Pancreas (tissue), 10 donors: Measurements from ENCODE around the gene TAF8. TPM values are rescaled to one million over a fixed set of nuclear protein-coding genes. Genes with fewer than 3 reads are reported as not detected.

Experiments
- ATAC-seq, 4 donors: fragments of 200-7000 bp; cut with Tn5 transposase; one replicate each; pipeline versions ENCODE4 v1.8.0 to v1.9.1; 2020; ENCODE audit warnings: mild to moderate bottlenecking in 4 of 4, moderate library complexity in 4 of 4
- DNase-seq, 6 donors: peaks; one replicate each; pipeline ENCODE4 v3.0.0-alpha.2; 2020
- FAIRE-seq: peaks from 2 replicates; lab custom pipeline; 2012; peaks lifted over from hg19 to GRCh38; lab: Jason Lieb, UNC
- H3K27ac ChIP-seq, 4 donors: fragments of 200-600 bp; sonication (generic); 1 replicate in 3 of 4; 2 replicates in 1 of 4; pipeline versions ENCODE4 v1.5.0 to v1.8.0; 2020
- H3K27me3 ChIP-seq, 4 donors: fragments of 200-600 bp; one replicate each; pipeline ENCODE4 v1.8.0; 2021
- H3K36me3 ChIP-seq, 3 donors: fragments of 200-600 bp; sonication (generic) in 1 of 3; one replicate each; pipeline versions ENCODE4 v1.5.0 to v1.8.0; 2020 to 2021
- H3K4me1 ChIP-seq, 3 donors: fragments of 200-600 bp; one replicate each; pipeline ENCODE4 v1.8.0; 2021
- H3K4me3 ChIP-seq, 4 donors: fragments of 200-600 bp; sonication (generic) in 2 of 4; one replicate each; pipeline versions ENCODE4 v1.5.0 to v1.8.0; 2020 to 2021
- H3K9me3 ChIP-seq, 4 donors: fragments of 200-600 bp; one replicate each; pipeline ENCODE4 v1.8.0; 2021
- WGBS, 2 donors: extraction: QIAGEN DNeasy Blood & Tissue Kit; methylation state at CpG; one replicate each; pipeline ENCODE4 v1.1.7; 2013; 5-methylcytosine and 5-hydroxymethylcytosine counted together
- intact Hi-C, 3 donors: fragments of 100-400 bp; cut with DNase I; formaldehyde crosslinking; loops; one replicate each; pipeline versions ENCODE4 v1.11.1 to v1.14.2; 2022
- polyA plus RNA-seq, 2 donors: library from polyadenylated mRNA; stranded (reverse); fragments of 200-250 nt; gene quantifications; one replicate each; pipeline ENCODE4 v1.2.3, GENCODE V29; 2013
- total RNA-seq, 6 donors: library from RNA; stranded (reverse); fragmentation: NEBNext Ultra II Directional in 4 of 6; extraction: Animal tissue kit (Norgen Biotek cat#: 25700) in 4 of 6; gene quantifications; one replicate each; pipeline versions ENCODE4 v1.2.1 to v1.2.4, GENCODE V29; 2021 to 2023
- TF ChIP-seq, protein P1 (sequence below), 4 donors: fragments of 200-600 bp; sonication (generic) in 3 of 4; IDR thresholded peaks; one replicate each; pipeline versions ENCODE4 v1.5.0 to v1.8.0; 2021; ENCODE audit warnings: antibody characterized with exemption in 4 of 4
- donor health status: healthy with polysubstance abuse.
- donor health status: DM: no; HTN: no; CAD: no; lungs with moderate emphysema.
- donor health status: DM: no; HTN: no; CAD: no.
- donor health status: control.
- donor health status: control.
- donor health status: Bipolar disorder and iron deficiency.
- donor health status: DM: yes; HTN: yes; CAD: no.
- donor health status: DM: no; HTN: no; CAD: no.
- donor health status: DM: no; HTN: no; CAD: no.
- donor health status: DM: yes; HTN: yes; CAD: no.

The TAF8 gene
- total and polyA plus RNA-seq, 8 donors, result 4.8 to 16.8 (median 8.4) TPM

DNA sequence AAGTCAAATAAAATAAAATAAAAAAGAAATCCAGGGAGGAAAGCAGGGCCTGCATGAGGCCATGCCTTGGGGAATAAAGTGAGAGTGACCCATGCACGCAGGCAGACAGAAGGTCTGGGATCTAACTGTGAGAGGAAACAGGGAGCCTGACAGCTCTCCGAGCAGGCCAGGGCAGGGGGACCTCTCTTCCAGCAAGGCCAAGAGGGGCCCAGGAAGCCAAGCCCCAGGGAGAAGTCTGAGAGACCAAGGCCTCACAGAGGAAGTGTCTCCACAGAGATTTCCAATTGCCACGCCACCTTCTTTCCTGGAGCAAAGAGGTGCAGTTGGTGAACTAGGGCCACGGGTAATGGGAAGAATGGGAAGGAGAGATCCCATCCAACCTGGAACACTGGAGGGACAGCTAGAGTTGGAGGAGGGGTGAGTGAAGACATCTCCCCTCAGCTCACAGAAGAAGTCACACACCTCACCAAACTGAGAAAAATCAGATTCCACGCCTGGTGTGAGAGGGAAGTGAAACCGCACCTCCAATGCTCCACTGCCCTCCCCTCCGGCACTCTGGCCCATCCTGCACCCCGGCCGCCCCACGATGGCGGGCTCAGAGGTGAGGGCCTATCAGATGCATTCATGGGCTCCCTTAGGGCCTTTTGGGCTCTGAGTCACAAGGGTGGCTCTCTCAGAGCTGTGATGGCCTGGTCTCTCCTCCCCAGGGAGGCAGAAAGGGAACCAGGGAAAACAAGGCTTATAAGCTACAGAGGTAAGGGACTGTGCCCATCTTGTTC lies 25.1 kb upstream of the TAF8 start:
- ATAC-seq (no peak), FAIRE-seq (no peak)
- intact Hi-C loops, result no loop called here

DNA sequence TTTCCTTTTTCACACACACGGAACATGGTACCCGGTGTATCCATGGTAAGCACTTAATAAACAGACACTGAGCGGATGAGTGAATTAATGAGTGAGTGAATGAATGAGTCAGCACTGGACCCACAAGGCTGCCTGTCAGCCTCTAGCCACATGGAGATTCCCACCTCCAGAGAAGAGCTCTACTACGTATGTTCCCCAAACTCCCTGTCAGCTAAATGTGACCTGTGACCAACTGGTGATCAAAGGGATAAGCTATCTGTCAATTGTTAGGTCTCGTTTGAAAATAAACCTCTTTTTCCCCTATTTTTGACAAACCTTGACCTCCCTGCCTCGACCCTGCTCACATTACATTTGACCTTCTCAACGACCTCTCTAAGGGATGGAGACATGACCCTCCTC lies 24.5 kb upstream of the TAF8 start:
- H3K27me3 ChIP-seq, result no peaks in the 10 kb centered on the region
- no peak overlapping the region for H3K4me3 ChIP-seq
- DNase-seq (no peak), ATAC-seq (no peak), FAIRE-seq (no peak)
- intact Hi-C loops, result no loop called here
- no peak overlapping the region for H3K27ac ChIP-seq
- 74 to 77% methylated on average over 7 of the region's 7 CpGs for WGBS, 2 donors
- no peaks in the 10 kb centered on the region for H3K9me3 ChIP-seq
- H3K4me1 ChIP-seq, result no peaks in the 10 kb centered on the region
- no peaks in the 10 kb centered on the region for H3K36me3 ChIP-seq
- TF ChIP-seq, protein P1, sequence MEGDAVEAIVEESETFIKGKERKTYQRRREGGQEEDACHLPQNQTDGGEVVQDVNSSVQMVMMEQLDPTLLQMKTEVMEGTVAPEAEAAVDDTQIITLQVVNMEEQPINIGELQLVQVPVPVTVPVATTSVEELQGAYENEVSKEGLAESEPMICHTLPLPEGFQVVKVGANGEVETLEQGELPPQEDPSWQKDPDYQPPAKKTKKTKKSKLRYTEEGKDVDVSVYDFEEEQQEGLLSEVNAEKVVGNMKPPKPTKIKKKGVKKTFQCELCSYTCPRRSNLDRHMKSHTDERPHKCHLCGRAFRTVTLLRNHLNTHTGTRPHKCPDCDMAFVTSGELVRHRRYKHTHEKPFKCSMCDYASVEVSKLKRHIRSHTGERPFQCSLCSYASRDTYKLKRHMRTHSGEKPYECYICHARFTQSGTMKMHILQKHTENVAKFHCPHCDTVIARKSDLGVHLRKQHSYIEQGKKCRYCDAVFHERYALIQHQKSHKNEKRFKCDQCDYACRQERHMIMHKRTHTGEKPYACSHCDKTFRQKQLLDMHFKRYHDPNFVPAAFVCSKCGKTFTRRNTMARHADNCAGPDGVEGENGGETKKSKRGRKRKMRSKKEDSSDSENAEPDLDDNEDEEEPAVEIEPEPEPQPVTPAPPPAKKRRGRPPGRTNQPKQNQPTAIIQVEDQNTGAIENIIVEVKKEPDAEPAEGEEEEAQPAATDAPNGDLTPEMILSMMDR (IDR thresholded peaks at IDR 0.05), result no peak

More for the DNA sequence above, 25.1 kb upstream of the TAF8 start:
- WGBS, 2 donors, result 89 to 94% methylated on average over 11 of the region's 11 CpGs
- no peak for DNase-seq
- Histone ChIP-seq H3K27me3 (no peaks in the 10 kb centered on the region), H3K36me3 (no peaks in the 10 kb centered on the region), H3K4me1 (no peaks in the 10 kb centered on the region), H3K9me3 (no peaks in the 10 kb centered on the region), H3K27ac (no peak overlapping the region), H3K4me3 (no peak overlapping the region)
- TF ChIP-seq, protein P1 (IDR thresholded peaks at IDR 0.05), result no peak

DNA sequence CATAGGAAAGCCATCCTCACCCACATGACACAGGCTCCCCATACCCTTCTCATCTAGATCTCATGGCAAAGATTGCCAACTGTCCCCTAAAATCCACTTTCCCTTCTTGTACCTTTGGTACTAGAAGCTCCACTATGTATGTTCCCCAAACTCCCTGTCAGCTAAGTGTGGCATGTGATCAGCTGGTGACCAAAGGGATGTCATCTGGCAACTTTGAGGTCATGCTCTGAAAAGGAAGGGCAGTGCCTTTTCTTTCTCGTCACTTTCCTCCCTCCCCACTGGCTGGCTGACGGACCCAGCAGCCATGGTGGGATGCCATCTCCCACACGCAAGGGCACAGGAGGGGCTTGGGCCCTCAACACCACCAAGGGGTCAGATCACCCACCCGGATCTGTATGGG lies 23.8 kb upstream of the TAF8 start:
- intact Hi-C loops, result no loop called here
- Histone ChIP-seq H3K4me3 (no peak overlapping the region), H3K27me3 (no peaks in the 10 kb centered on the region), H3K4me1 (no peaks in the 10 kb centered on the region), H3K9me3 (no peaks in the 10 kb centered on the region), H3K36me3 (no peaks in the 10 kb centered on the region), H3K27ac (no peak overlapping the region)
- TF ChIP-seq, protein P1 (IDR thresholded peaks at IDR 0.05), result no peak
- ATAC-seq (no peak), FAIRE-seq (no peak), DNase-seq (no peak)
- 83 to 88% methylated on average over 4 of the region's 4 CpGs for WGBS, 2 donors

DNA sequence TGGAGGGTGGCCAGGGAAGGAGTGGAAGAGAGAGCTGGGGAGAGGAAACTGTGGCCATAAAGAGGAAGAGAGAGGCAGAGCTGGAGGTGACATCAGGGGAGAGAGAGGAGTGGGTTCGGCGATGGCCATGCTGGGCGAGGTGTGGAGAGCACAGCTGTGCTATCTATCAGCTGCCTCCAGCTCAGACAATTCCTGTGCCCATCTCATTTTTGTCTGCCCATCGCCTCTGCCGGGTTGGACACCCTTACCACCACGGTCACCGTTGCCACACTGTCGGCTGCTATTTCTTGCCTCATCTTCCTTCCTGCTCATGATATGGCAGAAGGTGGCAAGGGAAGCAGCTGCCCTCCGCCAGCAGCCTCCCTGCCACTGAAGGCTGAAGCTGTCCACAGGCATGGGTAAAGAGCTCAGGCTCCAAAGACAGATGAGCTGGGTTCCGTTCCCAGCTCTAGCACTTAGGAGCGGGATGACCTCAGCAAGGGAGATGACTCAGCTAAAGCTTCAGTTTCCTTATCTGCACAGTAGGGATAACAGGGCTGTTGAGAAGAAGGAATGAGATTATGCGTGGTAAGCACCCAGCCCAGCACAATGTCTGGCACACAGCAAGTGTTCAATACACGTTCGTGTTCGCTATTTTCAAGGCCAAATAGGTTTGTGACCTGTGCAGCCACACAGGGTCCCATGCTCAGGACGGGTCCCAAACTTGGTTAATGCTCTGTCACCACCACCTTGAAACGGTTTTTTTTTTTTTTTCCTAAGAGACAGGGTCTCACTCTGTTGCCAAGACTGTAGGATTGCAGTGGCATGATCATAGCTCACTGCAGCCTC lies 21.9 kb upstream of the TAF8 start:
- intact Hi-C loops, result no loop called here
- peak in 3 of 4 donors; percentile 42 to 65 (median 63) for ATAC-seq
- H3K4me3 ChIP-seq, result no peak overlapping the region
- no peaks in the 10 kb centered on the region for H3K36me3 ChIP-seq
- H3K9me3 ChIP-seq, result no peaks in the 10 kb centered on the region
- no peaks in the 10 kb centered on the region for H3K4me1 ChIP-seq
- DNase-seq, result no peak
- H3K27me3 ChIP-seq, result no peaks in the 10 kb centered on the region
- no peak for FAIRE-seq
- no peak overlapping the region for H3K27ac ChIP-seq
- TF ChIP-seq, protein P1 (IDR thresholded peaks at IDR 0.05), result no peak
- WGBS, 2 donors, result 73 to 83% methylated on average over 17 of the region's 17 CpGs
